GM12891 (cell line): Measurements from ENCODE around the gene TERC.
A peak's percentile ranks its signal among the peaks of the same experiment; 100 is the strongest.

Source experiments
- DNase-seq: peaks from one replicate; pipeline ENCODE4 v3.0.0; 2011; ENCODE audit warnings: low spot score; ENCODE audit not compliant: insufficient read length
- FAIRE-seq: peaks from 2 replicates; lab custom pipeline; 2011; peaks lifted over from hg19 to GRCh38; lab: Jason Lieb, UNC
- PAX5 ChIP-seq: IDR thresholded peaks from 2 replicates; pipeline ENCODE4 v1.6.1; 2011; ENCODE audit warnings: low read length, moderate library complexity, mild to moderate bottlenecking; ENCODE audit not compliant: insufficient read depth, severe bottlenecking
- POLR2A ChIP-seq: IDR thresholded peaks from 2 replicates; pipeline ENCODE4 v1.6.1; 2011; ENCODE audit warnings: low read depth, low read length, control low read depth
- POLR2AphosphoS5 ChIP-seq: IDR thresholded peaks from 2 replicates; pipeline ENCODE4 v1.6.1; 2011; ENCODE audit warnings: low read depth, low read length, control low read depth
- POU2F2 ChIP-seq: IDR thresholded peaks from 2 replicates; pipeline ENCODE4 v1.6.1; 2011; ENCODE audit warnings: low read depth, mild to moderate bottlenecking, control low read depth, low read length, moderate library complexity
- SPI1 ChIP-seq: IDR thresholded peaks from 2 replicates; pipeline ENCODE4 v1.6.1; 2011; ENCODE audit warnings: low read depth, low read length, control low read depth
- TAF1 ChIP-seq: IDR thresholded peaks from 2 replicates; pipeline ENCODE4 v1.6.1; 2011; ENCODE audit warnings: low read depth, low read length, control low read depth

TERC gene

GRCh38 chr3:169790687-169791429 lies 26.0 kb upstream of the TERC start:
- FAIRE-seq (peak; percentile 81), DNase-seq (no peak)
- TF ChIP-seq POLR2AphosphoS5, result no peak
- no peak for TF ChIP-seq TAF1
- peak; percentile 45 for TF ChIP-seq POLR2A

GRCh38 chr3:169790219-169790618 lies 25.4 kb upstream of the TERC start:
- TF ChIP-seq TAF1 (no peak), SPI1 (no peak), PAX5 (no peak), POLR2A (no peak), POU2F2 (no peak), POLR2AphosphoS5 (no peak)
- FAIRE-seq (no peak), DNase-seq (no peak)

- DNase-seq (no peak), FAIRE-seq (no peak)
- TF ChIP-seq PAX5, result no peak
- no peak for TF ChIP-seq POLR2AphosphoS5
- TF ChIP-seq SPI1, result no peak
- no peak for TF ChIP-seq POU2F2
- no peak for TF ChIP-seq POLR2A
- no peak for TF ChIP-seq TAF1
Observed at GRCh38 chr3:169787791-169788190, 22.9 kb upstream of the TERC start.

- no peak for DNase-seq
- TF ChIP-seq POLR2AphosphoS5, result no peak
- FAIRE-seq, result no peak
Observed at GRCh38 chr3:169787120-169787519, 22.3 kb upstream of the TERC start.

- no peak for TF ChIP-seq PAX5
- no peak for TF ChIP-seq POLR2AphosphoS5
- no peak for TF ChIP-seq POU2F2
- no peak for TF ChIP-seq TAF1
- TF ChIP-seq POLR2A, result no peak
- no peak for TF ChIP-seq SPI1
- DNase-seq (no peak), FAIRE-seq (no peak)
Observed at GRCh38 chr3:169781209-169781855, 16.5 kb upstream of the TERC start.

- peak; percentile 16 for FAIRE-seq
- DNase-seq, result no peak
- TF ChIP-seq PAX5 (no peak), SPI1 (no peak), POLR2AphosphoS5 (no peak), POLR2A (no peak), TAF1 (no peak), POU2F2 (no peak)
Observed at GRCh38 chr3:169780742-169781141, 15.9 kb upstream of the TERC start.

GRCh38 chr3:169777822-169778221 lies 13.0 kb upstream of the TERC start:
- FAIRE-seq, result no peak
- no peak for TF ChIP-seq SPI1

GRCh38 chr3:169774186-169774585 lies 9.3 kb upstream of the TERC start:
- FAIRE-seq, result no peak
- TF ChIP-seq POLR2A, result no peak
- no peak for TF ChIP-seq PAX5
- no peak for TF ChIP-seq TAF1
- TF ChIP-seq POLR2AphosphoS5, result no peak
- TF ChIP-seq SPI1, result no peak
- TF ChIP-seq POU2F2, result no peak
- DNase-seq, result no peak

More at GRCh38 chr3:169777822-169778221, 13.0 kb upstream of the TERC start:
- no peak for DNase-seq

GRCh38 chr3:169772897-169773816 lies 8.3 kb upstream of the TERC start, which contains the start of gene MYNN:
Gene MYNN (plus strand): TSS chr3:169773396. CDS start chr3:169774296, 900 bp downstream.
- DNase-seq (peak; percentile 52), FAIRE-seq (peak; percentile 100)
- peak; percentile 43 for TF ChIP-seq TAF1
- no peak for TF ChIP-seq PAX5
- TF ChIP-seq POLR2AphosphoS5, result peak; percentile 96
- no peak; the same call in 1 of the 2 replicates for TF ChIP-seq POU2F2
- peak; percentile 43; the same call in 1 of the 2 replicates for TF ChIP-seq SPI1
- peak; percentile 96 for TF ChIP-seq POLR2A
